HepG2 (cell line): ENCODE measurements around the gene DAD1. TPM values are rescaled to one million over a fixed set of nuclear protein-coding genes. Genes with fewer than 3 reads are reported as not detected.

ENCODE experiments used
- DNMT1 ChIP-seq: sonication (generic); formaldehyde crosslinking; IDR thresholded peaks from 2 replicates; pipeline ENCODE4 v1.5.1; 2020; ENCODE audit warnings: mild to moderate bottlenecking, missing genetic modification reagents
- EED ChIP-seq: sonication (generic); formaldehyde crosslinking; IDR thresholded peaks from 2 replicates; pipeline ENCODE4 v1.5.0; 2020; ENCODE audit warnings: mild to moderate bottlenecking, missing genetic modification reagents
- ESRRA ChIP-seq: sonication (generic); formaldehyde crosslinking; IDR thresholded peaks from 2 replicates; pipeline ENCODE4 v1.5.1; 2020; ENCODE audit warnings: mild to moderate bottlenecking, low read depth, missing genetic modification reagents
- FOXK1 ChIP-seq: sonication (generic); formaldehyde crosslinking; IDR thresholded peaks from 2 replicates; pipeline ENCODE4 v1.4.0; 2020; ENCODE audit warnings: low read depth, missing genetic modification reagents, borderline replicate concordance
- GLI4 ChIP-seq: sonication (generic); formaldehyde crosslinking; IDR thresholded peaks from 2 replicates; pipeline ENCODE4 v1.5.1; 2020; ENCODE audit warnings: missing genetic modification reagents, mild to moderate bottlenecking, moderate library complexity, borderline replicate concordance
- GTF3A ChIP-seq: sonication (generic); formaldehyde crosslinking; conservative IDR thresholded peaks from 2 replicates; pipeline ENCODE4 v1.4.0; 2020; ENCODE audit warnings: mild to moderate bottlenecking, missing genetic modification reagents
- HMGA1 ChIP-seq: sonication (generic); formaldehyde crosslinking; conservative IDR thresholded peaks from 2 replicates; pipeline ENCODE4 v1.4.0; 2020; ENCODE audit warnings: missing genetic modification reagents
- KDM3A ChIP-seq: IDR thresholded peaks from 2 replicates; pipeline ENCODE4 v1.6.1; 2018; ENCODE audit warnings: low read depth, missing compliant biosample characterization
- NCOA2 ChIP-seq: sonication (generic); formaldehyde crosslinking; IDR thresholded peaks from 2 replicates; pipeline ENCODE4 v1.8.0; 2022; ENCODE audit warnings: inconsistent platforms
- U2AF2 ChIP-seq: fragments of 200-400 bp; formaldehyde crosslinking; IDR thresholded peaks from 2 replicates; pipeline ENCODE4 v1.6.1; 2017; ENCODE audit warnings: low read depth, mild to moderate bottlenecking, low read length
- ZBED4 ChIP-seq: sonication (generic); formaldehyde crosslinking; IDR thresholded peaks from 2 replicates; pipeline ENCODE4 v1.4.0; 2020; ENCODE audit warnings: missing genetic modification reagents, borderline replicate concordance
- ZNF24 ChIP-seq: fragments of 450-650 bp; IDR thresholded peaks from 2 replicates; pipeline ENCODE4 v1.6.1; 2017; ENCODE audit warnings: antibody characterized with exemption, mild to moderate bottlenecking
- polyA plus RNA-seq, 8 experiments: library from polyadenylated mRNA; depleted of rRNA in 3 of 8; stranded (reverse) in 7 of 8; unstranded in 1 of 8; fragments of >200 nt; fragmentation: Illumina TruSeq in 4 of 8; extraction: Trizol in 4 of 8; gene quantifications; 2 replicates each; pipeline versions ENCODE4 v1.2.1 to v1.2.3, GENCODE V29; 2011 to 2016; ENCODE audit warnings: low read depth in 4 of 8, missing spikeins in 1 of 8, mixed read lengths in 1 of 8; ENCODE audit not compliant: insufficient read depth in 1 of 8
- total RNA-seq, 5 experiments: library from RNA; depleted of rRNA; stranded (reverse); fragments of >200 nt; fragmentation: Illumina TruSeq; extraction: Trizol; gene quantifications; 2 replicates each; pipeline ENCODE4 v1.2.3, GENCODE V29; 2016; ENCODE audit warnings: low read depth in 1 of 5
- TF ChIP-seq, protein P1 (sequence below): fragments of 450-650 bp; IDR thresholded peaks from 2 replicates; pipeline ENCODE4 v1.6.1; 2016
- TF ChIP-seq, protein P2 (sequence below): sonication (generic); formaldehyde crosslinking; IDR thresholded peaks from 2 replicates; pipeline ENCODE4 v1.4.0; 2020; ENCODE audit warnings: low read depth, missing genetic modification reagents
- TF ChIP-seq, protein P3 (sequence below): sonication (generic); formaldehyde crosslinking; IDR thresholded peaks from 2 replicates; pipeline ENCODE4 v1.4.0; 2020; ENCODE audit warnings: missing genetic modification reagents, borderline replicate concordance
- TF ChIP-seq, protein P4 (sequence below): sonication (generic); formaldehyde crosslinking; IDR thresholded peaks from 2 replicates; pipeline ENCODE4 v1.4.0; 2020; ENCODE audit warnings: missing genetic modification reagents

Gene DAD1
- total and polyA plus RNA-seq, 2 of the 13 experiments (the other 11 are each of a cell fraction or from before 2014, with no cell fraction given), result 558 to 626 TPM

- TF ChIP-seq DNMT1 (CRISPR knock-in tag) (peak; percentile 78; the same call in 1 of the 2 replicates), ZNF24 (0 out of 2 replicates have a peak, but pooled peaks have one; percentile 56), EED (peak; percentile 89; the same call in 1 of the 2 replicates), FOXK1 (0 out of 2 replicates have a peak, but pooled peaks have one; percentile 46), GTF3A (no peak), KDM3A (peak; percentile 99), HMGA1 (no peak), ESRRA (CRISPR knock-in tag) (no peak), NCOA2 (CRISPR knock-in tag) (no peak), GLI4 (peak; percentile 56; the same call in 1 of the 2 replicates), ZBED4 (CRISPR knock-in tag) (peak; percentile 74), U2AF2 (no peak)
- TF ChIP-seq, protein P1, sequence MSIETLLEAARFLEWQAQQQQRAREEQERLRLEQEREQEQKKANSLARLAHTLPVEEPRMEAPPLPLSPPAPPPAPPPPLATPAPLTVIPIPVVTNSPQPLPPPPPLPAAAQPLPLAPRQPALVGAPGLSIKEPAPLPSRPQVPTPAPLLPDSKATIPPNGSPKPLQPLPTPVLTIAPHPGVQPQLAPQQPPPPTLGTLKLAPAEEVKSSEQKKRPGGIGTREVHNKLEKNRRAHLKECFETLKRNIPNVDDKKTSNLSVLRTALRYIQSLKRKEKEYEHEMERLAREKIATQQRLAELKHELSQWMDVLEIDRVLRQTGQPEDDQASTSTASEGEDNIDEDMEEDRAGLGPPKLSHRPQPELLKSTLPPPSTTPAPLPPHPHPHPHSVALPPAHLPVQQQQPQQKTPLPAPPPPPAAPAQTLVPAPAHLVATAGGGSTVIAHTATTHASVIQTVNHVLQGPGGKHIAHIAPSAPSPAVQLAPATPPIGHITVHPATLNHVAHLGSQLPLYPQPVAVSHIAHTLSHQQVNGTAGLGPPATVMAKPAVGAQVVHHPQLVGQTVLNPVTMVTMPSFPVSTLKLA, result no peak
- TF ChIP-seq, protein P2, sequence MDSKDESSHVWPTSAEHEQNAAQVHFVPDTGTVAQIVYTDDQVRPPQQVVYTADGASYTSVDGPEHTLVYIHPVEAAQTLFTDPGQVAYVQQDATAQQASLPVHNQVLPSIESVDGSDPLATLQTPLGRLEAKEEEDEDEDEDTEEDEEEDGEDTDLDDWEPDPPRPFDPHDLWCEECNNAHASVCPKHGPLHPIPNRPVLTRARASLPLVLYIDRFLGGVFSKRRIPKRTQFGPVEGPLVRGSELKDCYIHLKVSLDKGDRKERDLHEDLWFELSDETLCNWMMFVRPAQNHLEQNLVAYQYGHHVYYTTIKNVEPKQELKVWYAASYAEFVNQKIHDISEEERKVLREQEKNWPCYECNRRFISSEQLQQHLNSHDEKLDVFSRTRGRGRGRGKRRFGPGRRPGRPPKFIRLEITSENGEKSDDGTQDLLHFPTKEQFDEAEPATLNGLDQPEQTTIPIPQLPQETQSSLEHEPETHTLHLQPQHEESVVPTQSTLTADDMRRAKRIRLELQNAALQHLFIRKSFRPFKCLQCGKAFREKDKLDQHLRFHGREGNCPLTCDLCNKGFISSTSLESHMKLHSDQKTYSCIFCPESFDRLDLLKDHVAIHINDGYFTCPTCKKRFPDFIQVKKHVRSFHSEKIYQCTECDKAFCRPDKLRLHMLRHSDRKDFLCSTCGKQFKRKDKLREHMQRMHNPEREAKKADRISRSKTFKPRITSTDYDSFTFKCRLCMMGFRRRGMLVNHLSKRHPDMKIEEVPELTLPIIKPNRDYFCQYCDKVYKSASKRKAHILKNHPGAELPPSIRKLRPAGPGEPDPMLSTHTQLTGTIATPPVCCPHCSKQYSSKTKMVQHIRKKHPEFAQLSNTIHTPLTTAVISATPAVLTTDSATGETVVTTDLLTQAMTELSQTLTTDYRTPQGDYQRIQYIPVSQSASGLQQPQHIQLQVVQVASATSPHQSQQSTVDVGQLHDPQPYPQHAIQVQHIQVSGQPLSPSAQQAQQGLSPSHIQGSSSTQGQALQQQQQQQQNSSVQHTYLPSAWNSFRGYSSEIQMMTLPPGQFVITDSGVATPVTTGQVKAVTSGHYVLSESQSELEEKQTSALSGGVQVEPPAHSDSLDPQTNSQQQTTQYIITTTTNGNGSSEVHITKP, result 0 out of 2 replicates have a peak, but pooled peaks have one; percentile 14
- TF ChIP-seq, protein P3, sequence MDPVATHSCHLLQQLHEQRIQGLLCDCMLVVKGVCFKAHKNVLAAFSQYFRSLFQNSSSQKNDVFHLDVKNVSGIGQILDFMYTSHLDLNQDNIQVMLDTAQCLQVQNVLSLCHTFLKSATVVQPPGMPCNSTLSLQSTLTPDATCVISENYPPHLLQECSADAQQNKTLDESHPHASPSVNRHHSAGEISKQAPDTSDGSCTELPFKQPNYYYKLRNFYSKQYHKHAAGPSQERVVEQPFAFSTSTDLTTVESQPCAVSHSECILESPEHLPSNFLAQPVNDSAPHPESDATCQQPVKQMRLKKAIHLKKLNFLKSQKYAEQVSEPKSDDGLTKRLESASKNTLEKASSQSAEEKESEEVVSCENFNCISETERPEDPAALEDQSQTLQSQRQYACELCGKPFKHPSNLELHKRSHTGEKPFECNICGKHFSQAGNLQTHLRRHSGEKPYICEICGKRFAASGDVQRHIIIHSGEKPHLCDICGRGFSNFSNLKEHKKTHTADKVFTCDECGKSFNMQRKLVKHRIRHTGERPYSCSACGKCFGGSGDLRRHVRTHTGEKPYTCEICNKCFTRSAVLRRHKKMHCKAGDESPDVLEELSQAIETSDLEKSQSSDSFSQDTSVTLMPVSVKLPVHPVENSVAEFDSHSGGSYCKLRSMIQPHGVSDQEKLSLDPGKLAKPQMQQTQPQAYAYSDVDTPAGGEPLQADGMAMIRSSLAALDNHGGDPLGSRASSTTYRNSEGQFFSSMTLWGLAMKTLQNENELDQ (CRISPR knock-in tag), result 0 out of 2 replicates have a peak, but pooled peaks have one; percentile 9
- TF ChIP-seq, protein P4, sequence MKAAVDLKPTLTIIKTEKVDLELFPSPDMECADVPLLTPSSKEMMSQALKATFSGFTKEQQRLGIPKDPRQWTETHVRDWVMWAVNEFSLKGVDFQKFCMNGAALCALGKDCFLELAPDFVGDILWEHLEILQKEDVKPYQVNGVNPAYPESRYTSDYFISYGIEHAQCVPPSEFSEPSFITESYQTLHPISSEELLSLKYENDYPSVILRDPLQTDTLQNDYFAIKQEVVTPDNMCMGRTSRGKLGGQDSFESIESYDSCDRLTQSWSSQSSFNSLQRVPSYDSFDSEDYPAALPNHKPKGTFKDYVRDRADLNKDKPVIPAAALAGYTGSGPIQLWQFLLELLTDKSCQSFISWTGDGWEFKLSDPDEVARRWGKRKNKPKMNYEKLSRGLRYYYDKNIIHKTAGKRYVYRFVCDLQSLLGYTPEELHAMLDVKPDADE (CRISPR knock-in tag), result peak; percentile 13; the same call in 1 of the 2 replicates
These were observed 31.9 kb downstream of the DAD1 start (continued) for GRCh38 chr14:22556990-22557623.
